Measurements from ENCODE around the gene WDR90.
A peak's percentile ranks its signal among the peaks of the same experiment; 100 is the strongest.
"Not testable (repeated sequence)": the region's sequence is repeated elsewhere in the genome, so short reads cannot be mapped to it uniquely, and the experiment has no call there.

Gene WDR90

DNA sequence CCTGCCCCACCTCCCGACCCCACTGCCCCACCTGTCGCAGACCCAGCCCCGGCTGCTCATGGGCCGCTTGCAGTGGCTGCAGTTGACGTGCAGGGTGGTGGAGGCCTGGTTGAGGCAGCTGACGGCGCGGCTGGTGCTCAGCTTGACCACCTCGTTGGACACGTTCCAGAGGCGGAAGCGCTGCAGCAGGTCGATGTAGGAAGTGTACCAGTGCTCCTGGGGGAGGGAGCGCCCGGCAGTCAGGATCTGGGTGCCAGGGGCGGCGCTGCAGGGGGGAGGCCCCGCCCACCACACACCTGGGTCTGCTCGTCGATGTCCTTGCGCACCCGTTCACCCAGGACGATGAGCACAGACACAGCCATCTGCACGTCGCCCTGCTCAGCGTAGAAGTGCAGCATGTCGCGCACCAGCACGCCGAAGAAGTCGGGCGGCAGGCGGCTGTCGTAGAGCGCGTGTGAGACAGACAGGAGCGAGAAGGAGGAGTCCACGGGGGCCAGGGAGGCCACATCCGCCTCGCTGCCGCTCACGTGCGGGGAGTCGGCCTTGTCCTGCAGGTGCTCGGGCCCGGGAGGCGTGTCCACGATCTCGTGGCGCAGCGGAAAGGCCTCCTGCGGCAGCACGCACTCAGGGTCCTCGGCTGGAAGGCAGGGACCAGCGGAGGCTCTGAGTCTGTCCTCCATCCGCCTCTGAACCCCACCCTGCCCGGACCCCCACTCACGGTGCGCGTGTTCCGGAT is 36.0 kb downstream of the WDR90 start:
- TF ChIP-seq, protein P1, sequence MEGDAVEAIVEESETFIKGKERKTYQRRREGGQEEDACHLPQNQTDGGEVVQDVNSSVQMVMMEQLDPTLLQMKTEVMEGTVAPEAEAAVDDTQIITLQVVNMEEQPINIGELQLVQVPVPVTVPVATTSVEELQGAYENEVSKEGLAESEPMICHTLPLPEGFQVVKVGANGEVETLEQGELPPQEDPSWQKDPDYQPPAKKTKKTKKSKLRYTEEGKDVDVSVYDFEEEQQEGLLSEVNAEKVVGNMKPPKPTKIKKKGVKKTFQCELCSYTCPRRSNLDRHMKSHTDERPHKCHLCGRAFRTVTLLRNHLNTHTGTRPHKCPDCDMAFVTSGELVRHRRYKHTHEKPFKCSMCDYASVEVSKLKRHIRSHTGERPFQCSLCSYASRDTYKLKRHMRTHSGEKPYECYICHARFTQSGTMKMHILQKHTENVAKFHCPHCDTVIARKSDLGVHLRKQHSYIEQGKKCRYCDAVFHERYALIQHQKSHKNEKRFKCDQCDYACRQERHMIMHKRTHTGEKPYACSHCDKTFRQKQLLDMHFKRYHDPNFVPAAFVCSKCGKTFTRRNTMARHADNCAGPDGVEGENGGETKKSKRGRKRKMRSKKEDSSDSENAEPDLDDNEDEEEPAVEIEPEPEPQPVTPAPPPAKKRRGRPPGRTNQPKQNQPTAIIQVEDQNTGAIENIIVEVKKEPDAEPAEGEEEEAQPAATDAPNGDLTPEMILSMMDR (IDR thresholded peaks at IDR 0.05; ENCODE audit: control extremely low read depth, extremely low read depth, low read depth, missing control alignments) = no peak
- POLR2A ChIA-PET = no interaction called here
- DNase-seq (ENCODE audit: extremely low spot score) = no peak
- CTCF ChIA-PET = interaction anchor here (1.2 to 1.8 kb wide), 3 partner anchors 9 to 17 kb away, joined by 3 to 8 read pairs (median 4); partner anchors contain the start of genes RHBDL1 and RHOT2

DNA sequence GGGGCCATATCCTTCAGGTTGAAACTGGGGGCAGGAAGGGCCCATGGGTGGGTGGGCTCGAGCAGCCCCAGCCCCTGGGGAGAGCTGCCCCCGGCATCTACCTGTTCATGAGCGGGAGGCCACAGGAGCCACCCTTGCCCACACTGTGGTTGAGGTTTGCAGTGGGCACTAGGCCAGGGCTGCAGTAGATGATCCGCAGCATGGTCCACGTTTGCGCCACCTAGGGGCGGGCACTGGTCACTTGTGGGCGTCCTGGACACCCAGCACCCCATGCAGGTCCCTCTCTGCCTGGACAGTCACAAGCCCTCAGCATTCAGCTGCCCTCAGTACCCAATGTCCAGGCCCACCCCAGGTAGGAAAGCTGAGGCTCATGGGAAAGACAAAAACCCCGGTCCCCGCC is 36.8 kb downstream of the WDR90 start:
- POLR2A ChIA-PET = interaction anchor here (0.9 kb wide), 1 partner anchor 50 kb away, joined by 3 read pairs; no protein-coding TSS in a partner anchor
- no peak for DNase-seq (ENCODE audit: extremely low spot score)
- CTCF ChIA-PET = interaction anchor here (1.0 to 3.2 kb wide), 4 partner anchors 18 to 100 kb away, joined by 3 to 9 read pairs (median 6); partner anchors contain the start of gene RHOT2
- TF ChIP-seq, protein P1 (IDR thresholded peaks at IDR 0.05; ENCODE audit: control extremely low read depth, extremely low read depth, low read depth, missing control alignments) = peak; percentile 23

DNA sequence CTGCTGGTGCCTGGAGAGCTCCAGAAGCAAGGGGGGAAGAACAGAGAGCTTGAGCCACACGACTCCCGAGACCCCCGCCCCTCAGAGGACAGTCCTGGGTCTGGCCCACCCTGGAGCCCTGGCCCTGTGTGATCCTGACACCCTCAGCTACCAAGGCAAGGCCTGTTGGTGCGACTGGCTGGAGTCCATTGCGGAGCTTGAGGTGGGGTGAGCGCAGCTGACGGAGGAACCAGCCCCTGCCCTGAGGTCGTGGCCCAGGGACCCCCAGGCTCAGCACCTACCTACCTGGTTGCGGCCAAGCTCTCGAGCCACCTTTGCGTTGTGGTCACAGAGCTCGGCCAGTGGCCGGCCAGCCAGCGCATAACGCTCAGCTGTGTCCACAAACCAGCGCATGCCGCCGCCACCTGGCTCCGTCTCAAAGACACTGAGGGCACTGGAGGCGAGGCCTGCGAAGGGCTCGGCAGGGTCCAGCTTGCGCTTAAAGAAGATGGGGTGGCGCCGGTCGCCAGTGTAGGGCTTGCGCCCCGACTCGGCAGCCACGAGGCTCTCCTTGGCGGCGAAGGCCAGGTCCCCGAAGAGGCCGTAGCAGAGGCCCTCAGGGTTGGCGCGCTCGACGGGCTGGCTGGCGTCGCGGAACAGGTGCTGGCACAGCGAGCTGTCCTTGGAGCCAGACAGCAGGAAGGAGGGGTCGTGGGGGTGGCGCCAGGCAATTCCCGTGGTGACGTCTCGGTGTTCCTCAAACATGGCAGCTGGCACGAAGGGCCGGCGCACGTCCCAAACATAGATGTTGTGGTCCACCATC is 37.5 kb downstream of the WDR90 start:
- POLR2A ChIA-PET = interaction anchor here (0.9 kb wide), 1 partner anchor 49 kb away, joined by 3 read pairs; no protein-coding TSS in a partner anchor
- no peak for DNase-seq (ENCODE audit: extremely low spot score)
- CTCF ChIA-PET = interaction anchor here (1.0 to 3.2 kb wide), 6 partner anchors 19 to 99 kb away, joined by 3 to 9 read pairs (median 5); partner anchors contain the start of gene RHOT2
- TF ChIP-seq, protein P1 (IDR thresholded peaks at IDR 0.05; ENCODE audit: control extremely low read depth, extremely low read depth, low read depth, missing control alignments) = no peak

DNA sequence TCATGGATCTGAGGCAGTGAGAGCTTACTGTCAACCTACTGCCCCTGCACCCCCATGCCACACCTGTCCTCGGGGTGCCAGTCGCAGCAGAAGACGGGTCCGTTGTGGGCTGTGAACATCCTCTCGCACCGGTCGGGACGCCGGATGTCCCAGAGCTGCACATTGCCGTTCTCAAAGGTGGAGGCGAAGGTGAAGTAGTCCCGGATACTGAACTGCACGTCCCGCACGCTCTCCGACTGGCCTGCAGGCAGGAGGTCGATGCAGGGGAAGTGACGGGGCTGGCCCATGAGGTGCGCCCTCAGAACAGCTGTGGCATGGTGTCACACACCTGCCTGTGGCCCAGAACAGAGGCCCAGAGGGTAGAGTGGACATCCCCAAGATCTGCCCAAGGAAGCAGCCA is 38.3 kb downstream of the WDR90 start:
- ChIA-PET CTCF (interaction anchor here (1.0 to 3.2 kb wide), 3 partner anchors 32 to 98 kb away, joined by 3 to 9 read pairs (median 5); no protein-coding TSS in a partner anchor), POLR2A (no interaction called here)
- no peak for DNase-seq (ENCODE audit: extremely low spot score)
- TF ChIP-seq, protein P1 (IDR thresholded peaks at IDR 0.05; ENCODE audit: control extremely low read depth, extremely low read depth, low read depth, missing control alignments) = no peak

DNA sequence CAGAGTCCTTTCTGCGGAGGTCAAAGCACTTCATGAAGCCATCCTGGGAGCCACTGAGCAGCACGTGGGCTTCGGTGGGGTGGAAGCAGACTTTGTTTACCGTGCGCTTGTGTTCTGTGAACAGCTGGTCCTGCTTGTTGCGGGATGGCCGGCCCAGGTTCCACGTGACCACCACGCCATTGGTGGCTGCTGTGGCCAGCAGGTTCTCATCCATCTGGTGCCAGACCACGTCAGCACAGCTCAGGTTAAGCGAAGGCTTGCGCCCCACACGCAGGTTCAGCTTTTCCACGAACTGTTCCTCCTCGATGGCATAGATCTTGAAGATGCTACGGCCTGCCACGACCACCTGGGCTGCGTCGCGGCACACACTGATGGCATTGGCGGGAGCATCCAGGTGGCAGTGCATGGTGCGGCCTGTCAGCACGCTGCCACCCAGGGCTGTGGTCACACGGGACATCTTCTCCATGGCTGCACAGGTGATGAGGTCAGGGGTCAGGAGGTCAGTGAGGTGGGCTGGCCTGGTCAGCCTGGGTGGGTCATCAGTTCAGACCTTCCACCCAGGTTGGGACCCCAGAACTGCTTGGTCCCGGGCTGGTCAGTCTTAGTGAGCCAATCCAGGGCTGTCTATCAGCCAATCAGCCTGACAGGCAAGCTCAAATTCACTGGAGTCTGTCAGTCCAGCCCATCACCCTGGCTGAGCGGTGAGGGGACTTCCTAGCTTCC is 40.2 kb downstream of the WDR90 start:
- TF ChIP-seq, protein P1 (IDR thresholded peaks at IDR 0.05; ENCODE audit: control extremely low read depth, extremely low read depth, low read depth, missing control alignments) = no peak
- POLR2A ChIA-PET = no interaction called here
- CTCF ChIA-PET = interaction anchor here (1.0 to 3.2 kb wide), 4 partner anchors 9 to 96 kb away, joined by 3 to 9 read pairs (median 4); partner anchors contain the start of genes METRN and STUB1
- DNase-seq (ENCODE audit: extremely low spot score) = no peak

DNA sequence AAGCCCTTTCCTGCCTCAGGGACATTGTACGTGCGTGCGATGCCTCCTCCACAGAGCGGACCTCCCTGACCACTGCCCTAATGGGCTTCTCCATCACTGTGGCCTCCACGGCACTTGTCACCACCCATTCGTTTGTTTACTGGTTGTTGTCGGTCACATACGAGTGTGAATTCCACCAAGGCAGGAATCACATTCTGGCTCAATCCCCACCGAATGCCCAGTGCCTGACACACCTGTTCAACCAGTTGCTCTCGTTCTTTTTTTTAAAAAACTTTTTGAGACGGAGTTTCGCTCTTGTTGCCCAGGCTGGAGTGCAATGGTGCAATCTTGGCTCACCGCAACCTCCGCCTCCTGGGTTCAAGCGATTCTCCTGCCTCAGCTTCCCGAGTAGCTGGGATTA is 42.1 kb downstream of the WDR90 start:
- DNase-seq (ENCODE audit: extremely low spot score); CTCF ChIA-PET; POLR2A ChIA-PET: not testable (repeated sequence)
